Measurements from ENCODE around the gene HEATR9. TPM values are rescaled to one million over a fixed set of nuclear protein-coding genes. Genes with fewer than 3 reads are reported as not detected.

Gene HEATR9, protein sequence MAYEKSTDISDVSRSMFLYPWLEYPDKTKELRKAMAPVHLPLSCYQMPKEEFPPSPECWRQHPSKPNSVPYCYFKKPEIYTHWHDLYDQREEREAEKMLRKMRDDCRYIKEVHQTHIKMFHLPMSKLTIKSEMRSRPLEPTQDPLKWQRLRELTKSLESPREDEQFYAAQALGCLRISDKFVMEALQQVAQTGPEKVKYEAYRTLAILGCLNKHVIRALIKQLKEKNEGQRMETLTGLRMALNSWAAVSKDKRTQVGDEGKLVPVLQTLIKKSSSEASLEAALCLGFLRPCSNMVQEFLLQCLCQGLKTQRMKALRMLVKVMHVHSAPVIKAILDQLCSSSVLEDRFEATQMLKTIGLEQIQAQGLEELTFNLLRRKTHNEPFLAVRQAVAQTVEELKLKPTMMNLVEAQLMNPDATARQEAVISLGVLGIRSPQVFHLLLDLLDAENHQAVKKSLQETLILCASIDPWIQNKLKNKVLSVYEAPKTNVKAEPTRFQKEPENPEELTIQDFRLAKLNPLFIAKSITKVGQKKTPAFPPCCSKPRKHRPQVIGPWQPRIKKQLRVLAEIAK
- total RNA-seq, result 0.17 TPM
- long read RNA-seq, result 0 reads

DNA sequence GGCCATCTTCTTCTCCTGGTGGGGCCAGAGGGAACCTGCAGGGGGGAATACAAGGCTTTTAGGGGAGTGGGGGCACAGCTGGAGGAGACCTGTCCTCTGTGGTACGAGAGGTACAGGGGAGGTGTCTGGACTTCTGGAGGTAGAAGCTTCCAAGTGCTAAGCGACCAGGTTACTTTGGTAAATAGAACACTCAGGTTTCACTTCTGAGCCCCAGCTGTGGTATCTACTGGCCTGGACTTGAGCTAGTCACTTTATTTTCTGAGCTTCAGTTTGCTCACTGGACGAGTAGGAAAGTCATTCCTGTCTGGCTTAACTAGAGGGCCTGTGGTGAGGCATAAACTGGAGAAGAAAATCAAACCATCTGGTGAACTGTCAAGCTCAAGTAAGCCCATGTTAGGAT lies at the start of gene HEATR9:
Gene HEATR9 (minus strand): TSS at position 155 of the 400 bp plus-strand sequence. CDS start 149 bp downstream, at position 6.
- H3K9me3 ChIP-seq, result no peaks in the 10 kb centered on the region
- ATAC-seq, result no peak
- intact Hi-C loops (cut with DNase I), result no loop called here

DNA sequence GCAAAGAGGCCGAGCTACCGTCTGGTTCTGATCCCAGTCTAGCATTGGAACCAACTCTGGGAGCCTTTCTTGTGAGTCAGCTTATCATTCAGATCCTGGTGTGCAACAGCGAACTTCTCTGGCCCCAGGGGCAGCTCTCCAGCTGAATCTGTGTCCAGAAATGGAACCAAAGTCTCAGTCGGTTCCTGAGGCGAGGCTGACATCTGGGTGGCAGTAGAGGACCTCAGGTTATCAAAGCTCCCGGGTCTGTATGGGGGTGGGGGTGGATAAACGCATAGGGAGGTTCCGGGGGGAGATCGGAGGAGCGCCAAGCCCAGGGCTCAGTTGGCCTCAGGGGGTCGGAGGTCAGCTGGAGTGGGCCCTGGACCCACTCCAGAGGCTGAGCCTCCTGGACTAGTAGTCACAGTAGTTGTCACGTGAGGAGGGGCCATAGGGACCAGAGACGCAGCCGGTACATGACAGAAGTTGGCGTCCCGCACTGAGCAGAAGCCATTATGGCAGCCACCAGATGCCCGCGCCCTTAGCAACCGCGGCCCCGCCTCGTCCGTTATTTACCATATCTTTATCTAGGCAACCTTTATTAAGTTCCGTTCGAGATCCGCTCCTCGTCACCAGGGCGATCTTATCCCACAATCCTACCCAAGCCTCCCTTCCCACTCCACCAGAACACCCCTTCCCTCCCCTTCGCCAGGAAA lies 49.0 kb upstream of the HEATR9 start:
- no peak for DNase-seq

More for the DNA sequence above, at the start of gene HEATR9:
- no peaks in the 10 kb centered on the region for H3K27me3 ChIP-seq
- no peaks in the 10 kb centered on the region for H3K36me3 ChIP-seq
- H3K27ac ChIP-seq, result no peak within 1 kb of the TSS
- H3K4me3 ChIP-seq, result no peak within 1 kb of the TSS
- no peak for DNase-seq
- TF ChIP-seq, protein P1, sequence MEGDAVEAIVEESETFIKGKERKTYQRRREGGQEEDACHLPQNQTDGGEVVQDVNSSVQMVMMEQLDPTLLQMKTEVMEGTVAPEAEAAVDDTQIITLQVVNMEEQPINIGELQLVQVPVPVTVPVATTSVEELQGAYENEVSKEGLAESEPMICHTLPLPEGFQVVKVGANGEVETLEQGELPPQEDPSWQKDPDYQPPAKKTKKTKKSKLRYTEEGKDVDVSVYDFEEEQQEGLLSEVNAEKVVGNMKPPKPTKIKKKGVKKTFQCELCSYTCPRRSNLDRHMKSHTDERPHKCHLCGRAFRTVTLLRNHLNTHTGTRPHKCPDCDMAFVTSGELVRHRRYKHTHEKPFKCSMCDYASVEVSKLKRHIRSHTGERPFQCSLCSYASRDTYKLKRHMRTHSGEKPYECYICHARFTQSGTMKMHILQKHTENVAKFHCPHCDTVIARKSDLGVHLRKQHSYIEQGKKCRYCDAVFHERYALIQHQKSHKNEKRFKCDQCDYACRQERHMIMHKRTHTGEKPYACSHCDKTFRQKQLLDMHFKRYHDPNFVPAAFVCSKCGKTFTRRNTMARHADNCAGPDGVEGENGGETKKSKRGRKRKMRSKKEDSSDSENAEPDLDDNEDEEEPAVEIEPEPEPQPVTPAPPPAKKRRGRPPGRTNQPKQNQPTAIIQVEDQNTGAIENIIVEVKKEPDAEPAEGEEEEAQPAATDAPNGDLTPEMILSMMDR (IDR thresholded peaks at IDR 0.05), result no peak
- H3K4me1 ChIP-seq, result no peaks in the 10 kb centered on the region

DNA sequence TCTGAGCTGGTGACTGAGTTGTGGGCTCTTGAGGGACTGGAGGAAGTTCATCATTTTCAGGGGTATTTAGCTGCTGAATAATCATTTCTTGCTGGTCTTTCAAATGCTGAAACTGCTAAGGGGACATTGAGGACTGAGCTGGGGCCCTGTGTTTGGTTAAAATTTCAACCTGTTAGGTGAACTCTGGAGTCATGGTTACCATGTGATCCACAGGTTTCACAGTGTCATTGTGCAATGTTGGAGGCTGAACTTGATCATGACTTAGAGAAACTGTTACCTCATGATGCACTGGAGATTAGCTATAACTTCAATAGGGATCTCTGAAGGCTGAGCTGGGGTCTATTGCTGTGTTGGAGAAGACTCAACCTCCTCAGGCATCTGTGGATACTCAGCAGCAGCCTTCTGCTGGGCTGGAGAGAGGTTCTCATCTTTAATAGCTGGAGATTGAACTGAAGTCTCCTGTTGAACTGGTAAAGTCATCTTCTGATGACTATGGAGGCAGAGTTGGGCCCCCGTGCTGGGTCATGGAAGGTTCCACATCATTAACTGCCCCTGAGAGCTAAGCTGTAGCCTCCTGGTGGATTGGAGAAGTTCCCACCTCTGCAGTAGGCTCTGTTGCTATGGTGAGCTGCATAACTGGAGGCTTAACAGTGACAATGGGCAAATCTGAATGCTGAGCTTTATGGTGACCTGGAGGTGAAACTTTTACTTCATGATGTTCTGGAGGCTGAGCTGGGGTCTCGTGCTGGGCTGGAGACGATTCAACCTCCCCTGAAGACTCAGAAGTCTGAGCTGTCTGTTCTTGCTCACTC lies 46.7 kb upstream of the HEATR9 start:
- intact Hi-C loops (cut with DNase I), result no loop called here
- Histone ChIP-seq H3K9me3 (no peaks in the 10 kb centered on the region), H3K27ac (no peak overlapping the region), H3K4me3 (no peak overlapping the region), H3K36me3 (no peaks in the 10 kb centered on the region), H3K27me3 (no peaks in the 10 kb centered on the region), H3K4me1 (no peaks in the 10 kb centered on the region)
- TF ChIP-seq, protein P1 (IDR thresholded peaks at IDR 0.05), result no peak
- ATAC-seq (no peak), DNase-seq (no peak)

More for the DNA sequence above, 49.0 kb upstream of the HEATR9 start:
- Histone ChIP-seq H3K27me3 (no peaks in the 10 kb centered on the region), H3K27ac (no peak overlapping the region), H3K36me3 (no peaks in the 10 kb centered on the region), H3K9me3 (no peaks in the 10 kb centered on the region), H3K4me1 (no peaks in the 10 kb centered on the region), H3K4me3 (no peak overlapping the region)
- TF ChIP-seq, protein P1 (IDR thresholded peaks at IDR 0.05), result no peak
- intact Hi-C loops (cut with DNase I), result no loop called here
- ATAC-seq, result no peak

DNA sequence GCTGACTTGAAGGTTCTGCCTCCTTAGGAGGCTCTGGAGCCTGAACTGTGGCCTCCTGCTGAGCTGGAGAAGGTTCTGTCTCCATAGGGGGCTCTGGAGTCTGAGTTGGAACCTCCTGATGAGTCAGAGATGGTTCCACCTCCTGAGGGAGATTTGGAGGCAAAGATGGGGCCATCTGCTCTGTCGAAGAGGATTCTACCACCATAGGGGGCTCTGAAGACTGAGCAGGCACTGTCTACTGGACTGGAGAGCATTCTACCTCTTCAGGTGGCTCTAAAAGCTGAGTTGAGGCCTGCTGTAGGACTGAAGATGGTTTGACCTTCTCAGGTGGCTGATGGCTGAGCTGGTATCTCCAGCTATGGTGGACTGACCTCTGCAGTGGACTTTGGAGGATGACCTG lies 45.7 kb upstream of the HEATR9 start:
- intact Hi-C loops (cut with DNase I), result no loop called here

DNA sequence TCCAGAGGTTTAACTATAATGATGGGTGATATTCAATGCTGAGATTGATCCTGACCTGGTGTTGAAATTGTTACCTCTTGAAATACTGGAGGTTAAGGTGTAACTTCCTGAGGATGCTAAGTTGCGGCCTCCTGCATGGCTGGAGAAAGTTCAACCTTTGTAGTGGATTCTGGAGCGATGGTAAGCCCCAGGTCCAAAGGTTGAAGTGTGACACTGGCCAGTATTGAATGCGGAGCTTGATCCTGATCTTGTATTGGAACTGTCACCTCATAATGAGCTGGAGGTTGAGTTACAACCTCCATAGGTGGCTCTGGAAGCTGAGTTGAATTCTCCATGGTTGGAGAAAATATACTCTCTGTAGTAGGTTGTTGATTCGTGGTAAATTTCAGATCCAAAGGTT lies 44.9 kb upstream of the HEATR9 start:
- ATAC-seq (no peak), DNase-seq (no peak)
- Histone ChIP-seq H3K36me3 (no peaks in the 10 kb centered on the region), H3K4me3 (no peak overlapping the region), H3K9me3 (no peaks in the 10 kb centered on the region), H3K27me3 (no peaks in the 10 kb centered on the region), H3K27ac (no peak overlapping the region), H3K4me1 (no peaks in the 10 kb centered on the region)
- TF ChIP-seq, protein P1 (IDR thresholded peaks at IDR 0.05), result no peak
- intact Hi-C loops (cut with DNase I), result no loop called here

More for the DNA sequence above, 45.7 kb upstream of the HEATR9 start:
- Histone ChIP-seq H3K9me3 (no peaks in the 10 kb centered on the region), H3K4me1 (no peaks in the 10 kb centered on the region), H3K4me3 (no peak overlapping the region), H3K27me3 (no peaks in the 10 kb centered on the region), H3K36me3 (no peaks in the 10 kb centered on the region), H3K27ac (no peak overlapping the region)
- ATAC-seq (no peak), DNase-seq (no peak)
- TF ChIP-seq, protein P1 (IDR thresholded peaks at IDR 0.05), result no peak
